Endothelial cell of umbilical vein (primary cell): ENCODE data around the gene TGM4. TPM values are rescaled to one million over a fixed set of nuclear protein-coding genes. Genes with fewer than 3 reads are reported as not detected.
A peak's percentile ranks its signal among the peaks of the same experiment; 100 is the strongest.

Experiments
- BruUV-seq: library from RNA; stranded (reverse); fragments of 400-500 nt; replicated peaks from 2 replicates; lab custom pipeline; 2021; lab: Mats Ljungman, UMichigan
- CTCF ChIA-PET: fragments of 300-600, 350-600 bp; sonication (Branson Sonifier 250); formaldehyde crosslinking; loops from one replicate; lab custom pipeline; 2021; ENCODE audit warnings: antibody characterized with exemption, inconsistent platforms; lab: Charles Lee
- POLR2A ChIA-PET: fragments of 300-600, 350-600 bp; sonication (Branson Sonifier 250); formaldehyde crosslinking; loops from one replicate; lab custom pipeline; 2021; ENCODE audit warnings: antibody characterized with exemption, inconsistent platforms; lab: Charles Lee
- DNase-seq: peaks from one replicate; pipeline ENCODE4 v3.0.0-alpha.2; 2011; ENCODE audit warnings: low read depth, low spot score
- FAIRE-seq: peaks from 2 replicates; lab custom pipeline; 2011; peaks lifted over from hg19 to GRCh38; lab: Jason Lieb, UNC
- H2AFZ ChIP-seq: 2 replicates; pipeline ENCODE4 v1.6.0; 2012; ENCODE audit warnings: low read depth, low read length, control low read depth, inconsistent platforms
- H3K27ac ChIP-seq: 2 replicates; pipeline ENCODE4 v1.5.1; 2011; ENCODE audit warnings: low read depth, mild to moderate bottlenecking, control low read depth, low read length, moderate library complexity; ENCODE audit not compliant: insufficient read depth
- H3K27me3 ChIP-seq, 2 experiments: 2 replicates each; pipeline versions ENCODE4 v1.6.0 to v1.6.1; 2011; ENCODE audit warnings: low read length in 2 of 2, mixed read lengths in 1 of 2; ENCODE audit not compliant: control insufficient read depth in 2 of 2, insufficient read depth in 2 of 2
- H3K36me3 ChIP-seq, 2 experiments: 2 replicates in 1 of 2; 3 replicates in 1 of 2; pipeline ENCODE4 v1.5.1; 2011; ENCODE audit warnings: low read length in 2 of 2, mild to moderate bottlenecking in 1 of 2, moderate library complexity in 1 of 2; ENCODE audit not compliant: control insufficient read depth in 2 of 2, insufficient read depth in 2 of 2; ENCODE audit errors: extremely low read depth in 1 of 2
- H3K4me1 ChIP-seq: 3 replicates; pipeline ENCODE4 v1.5.1; 2011; ENCODE audit warnings: mild to moderate bottlenecking, low read length; ENCODE audit not compliant: control insufficient read depth, insufficient read depth; ENCODE audit errors: extremely low read depth
- H3K4me2 ChIP-seq: 2 replicates; pipeline ENCODE4 v1.6.1; 2011; ENCODE audit warnings: low read length, control low read depth, mixed read lengths; ENCODE audit not compliant: insufficient read depth
- H3K4me3 ChIP-seq, 3 experiments: fragments of 200-600 bp in 1 of 3; sonication (generic), shearing (Covaris generic) in 1 of 3; replicated peaks in 1 of 3; 2 replicates each; pipeline ENCODE4 v1.5.1; 2011 to 2016; ENCODE audit warnings: control low read depth in 3 of 3, low read length in 3 of 3, mild to moderate bottlenecking in 2 of 3, inconsistent platforms in 1 of 3, low read depth in 1 of 3, moderate library complexity in 1 of 3; ENCODE audit not compliant: insufficient read depth in 1 of 3
- H3K79me2 ChIP-seq: 2 replicates; pipeline ENCODE4 v1.6.0; 2012; ENCODE audit warnings: low read length, inconsistent platforms; ENCODE audit not compliant: control insufficient read depth, insufficient read depth
- H3K9ac ChIP-seq: replicated peaks from 2 replicates; pipeline ENCODE3; 2011; ENCODE audit warnings: low read length, control low read depth; ENCODE audit not compliant: insufficient read depth; ENCODE audit errors: extremely low read depth
- H3K9me1 ChIP-seq: replicated peaks from 3 replicates; pipeline ENCODE4 v1.6.0; 2011; ENCODE audit warnings: mild to moderate bottlenecking, low read length; ENCODE audit not compliant: control insufficient read depth, insufficient read depth; ENCODE audit errors: extremely low read depth
- H3K9me3 ChIP-seq: replicated peaks from 2 replicates; pipeline ENCODE4 v1.5.1; 2012; ENCODE audit warnings: low read length, inconsistent platforms; ENCODE audit not compliant: control insufficient read depth, insufficient read depth
- H4K20me1 ChIP-seq: replicated peaks from 2 replicates; pipeline ENCODE3; 2011; ENCODE audit warnings: mild to moderate bottlenecking, low read length; ENCODE audit not compliant: control insufficient read depth, insufficient read depth; ENCODE audit errors: extremely low read depth
- EZH2 ChIP-seq: IDR thresholded peaks from 2 replicates; pipeline ENCODE4 v1.6.1; 2012; ENCODE audit warnings: borderline replicate concordance, low read depth, mild to moderate bottlenecking, moderate library complexity, low read length, inconsistent platforms; ENCODE audit not compliant: severe bottlenecking
- FOS ChIP-seq: IDR thresholded peaks from 2 replicates; pipeline ENCODE4 v1.6.1; 2011; ENCODE audit warnings: mild to moderate bottlenecking, low read length, moderate library complexity, borderline replicate concordance; ENCODE audit not compliant: insufficient read depth
- GATA2 ChIP-seq: IDR thresholded peaks from 2 replicates; pipeline ENCODE4 v1.7.0; 2011; ENCODE audit warnings: low read depth, mild to moderate bottlenecking, moderate library complexity, mixed read lengths, low read length; ENCODE audit not compliant: insufficient read length, insufficient read depth
- JUN ChIP-seq: IDR thresholded peaks from 2 replicates; pipeline ENCODE4 v1.6.1; 2011; ENCODE audit warnings: borderline replicate concordance, low read depth; ENCODE audit not compliant: insufficient read length, insufficient read depth
- MYC ChIP-seq: IDR thresholded peaks from one replicate; pipeline ENCODE4 v1.6.1; 2011; ENCODE audit warnings: mild to moderate bottlenecking, low read depth, low read length
- POLR2A ChIP-seq: IDR thresholded peaks from 2 replicates; pipeline ENCODE4 v1.6.1; 2012; ENCODE audit warnings: low read depth, mild to moderate bottlenecking, control low read depth, low read length
- POLR2AphosphoS5 ChIP-seq: IDR thresholded peaks from 2 replicates; pipeline ENCODE4 v1.6.1; 2012; ENCODE audit warnings: low read depth, mild to moderate bottlenecking, control low read depth, low read length, moderate library complexity; ENCODE audit not compliant: insufficient read depth
- dilution Hi-C: fragments of 300-500 bp; cut with MboI; formaldehyde crosslinking; loops from one replicate; pipeline ENCODE4 v1.15.0; 2019; ENCODE audit warnings: low sequenced_read_pairs; ENCODE audit not compliant: extremely low pct_ligation_motif_present
- intact Hi-C: fragments of 100-400 bp; cut with micrococcal nuclease; formaldehyde crosslinking; loops from one replicate; pipeline ENCODE4 v1.10.0; 2022
- polyA plus RNA-seq, 4 experiments: library from polyadenylated mRNA; depleted of rRNA in 3 of 4; stranded (reverse) in 3 of 4; unstranded in 1 of 4; fragments of >200 nt; gene quantifications; 2 replicates each; pipeline versions ENCODE4 v1.2.1 to v1.2.3, GENCODE V29; 2011 to 2012; ENCODE audit warnings: missing spikeins in 1 of 4
- total RNA-seq: library from RNA; stranded (reverse); gene quantifications from 2 replicates; pipeline ENCODE4 v1.2.3, GENCODE V29; 2021
- TF ChIP-seq, protein P1 (sequence below), 2 donors: IDR thresholded peaks; 1 replicate in 1 of 2; 2 replicates in 1 of 2; pipeline ENCODE4 v1.5.1; 2011; ENCODE audit warnings: low read length in 2 of 2, mild to moderate bottlenecking in 2 of 2, moderate library complexity in 2 of 2, control low read depth in 1 of 2, inconsistent platforms in 1 of 2, low read depth in 1 of 2; ENCODE audit not compliant: insufficient read depth in 1 of 2; ENCODE audit errors: extremely low read depth in 1 of 2
- TF ChIP-seq, protein P2 (sequence below): IDR thresholded peaks from 2 replicates; pipeline ENCODE4 v1.6.1; 2011; ENCODE audit not compliant: insufficient read depth, insufficient read length

The TGM4 gene
- total and polyA plus RNA-seq, 2 donors (not counting 3 experiments of a cell fraction or from before 2014, with no cell fraction given) = 0.11 to 0.24 TPM

DNA sequence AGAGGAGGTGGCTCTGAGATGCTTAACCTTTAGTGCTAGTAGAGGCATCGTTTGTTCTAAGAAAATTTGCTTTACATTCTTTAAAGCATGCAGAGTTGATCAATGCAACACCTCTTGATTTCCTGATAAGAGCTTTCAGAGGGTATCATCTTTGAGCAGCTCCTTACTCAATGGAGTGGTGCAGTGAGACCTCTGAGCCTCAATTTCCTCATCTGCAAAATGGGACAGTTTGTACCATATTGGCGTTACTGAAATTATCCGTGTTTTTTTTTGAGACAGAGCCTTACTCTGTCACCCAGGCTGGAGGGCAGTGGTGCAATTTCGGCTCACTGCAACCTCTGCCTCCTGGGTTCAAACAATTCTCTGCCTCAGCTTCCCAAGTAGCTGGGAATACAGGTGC, 14.3 kb upstream of the TGM4 start:
- Histone ChIP-seq H2AFZ (no peak overlapping the region), H3K79me2 (peaks cover 6% of the 10 kb centered on the region), H3K4me3 (no peak overlapping the region), H3K9ac (no peak overlapping the region), H3K36me3 (no peaks in the 10 kb centered on the region), H4K20me1 (no peaks in the 10 kb centered on the region), H3K9me1 (no peaks in the 10 kb centered on the region), H3K9me3 (no peaks in the 10 kb centered on the region), H3K4me2 (no peak overlapping the region), H3K27me3 (no peaks in the 10 kb centered on the region), H3K4me1 (peaks cover 7% of the 10 kb centered on the region), H3K27ac (no peak overlapping the region)
- DNase-seq = no peak
- ChIA-PET POLR2A (no interaction called here), CTCF (interaction anchor here (1.2 to 1.4 kb wide), 2 partner anchors 55 to 98 kb away, joined by 3 read pairs; partner anchors contain the start of genes KIAA1143 and KIF15)
- peak; percentile 59 for FAIRE-seq
- dilution Hi-C loops = no loop called here
- intact Hi-C loops = loop anchor here (2.0 kb wide), 1 partner anchor 521 kb away; the partner anchor contains the start of gene TCAIM
- no peak for TF ChIP-seq EZH2
- TF ChIP-seq, protein P1, sequence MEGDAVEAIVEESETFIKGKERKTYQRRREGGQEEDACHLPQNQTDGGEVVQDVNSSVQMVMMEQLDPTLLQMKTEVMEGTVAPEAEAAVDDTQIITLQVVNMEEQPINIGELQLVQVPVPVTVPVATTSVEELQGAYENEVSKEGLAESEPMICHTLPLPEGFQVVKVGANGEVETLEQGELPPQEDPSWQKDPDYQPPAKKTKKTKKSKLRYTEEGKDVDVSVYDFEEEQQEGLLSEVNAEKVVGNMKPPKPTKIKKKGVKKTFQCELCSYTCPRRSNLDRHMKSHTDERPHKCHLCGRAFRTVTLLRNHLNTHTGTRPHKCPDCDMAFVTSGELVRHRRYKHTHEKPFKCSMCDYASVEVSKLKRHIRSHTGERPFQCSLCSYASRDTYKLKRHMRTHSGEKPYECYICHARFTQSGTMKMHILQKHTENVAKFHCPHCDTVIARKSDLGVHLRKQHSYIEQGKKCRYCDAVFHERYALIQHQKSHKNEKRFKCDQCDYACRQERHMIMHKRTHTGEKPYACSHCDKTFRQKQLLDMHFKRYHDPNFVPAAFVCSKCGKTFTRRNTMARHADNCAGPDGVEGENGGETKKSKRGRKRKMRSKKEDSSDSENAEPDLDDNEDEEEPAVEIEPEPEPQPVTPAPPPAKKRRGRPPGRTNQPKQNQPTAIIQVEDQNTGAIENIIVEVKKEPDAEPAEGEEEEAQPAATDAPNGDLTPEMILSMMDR (IDR thresholded peaks at IDR 0.05; ENCODE audit: extremely low read depth in 1 of 2, insufficient read depth in 1 of 2, low read depth in 1 of 2, low read length in 2 of 2) = no peak
- TF ChIP-seq POLR2AphosphoS5 = no peak
- TF ChIP-seq POLR2A = no peak
- TF ChIP-seq FOS = no peak
- no peak for TF ChIP-seq JUN
- TF ChIP-seq, protein P2, sequence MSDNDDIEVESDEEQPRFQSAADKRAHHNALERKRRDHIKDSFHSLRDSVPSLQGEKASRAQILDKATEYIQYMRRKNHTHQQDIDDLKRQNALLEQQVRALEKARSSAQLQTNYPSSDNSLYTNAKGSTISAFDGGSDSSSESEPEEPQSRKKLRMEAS = no peak
- TF ChIP-seq MYC = no peak
- no peak for TF ChIP-seq GATA2
- BruUV-seq = no TSS peak
